PC-9 (cell line): Measurements from ENCODE around the gene RNASE8. TPM values are rescaled to one million over a fixed set of nuclear protein-coding genes. Genes with fewer than 3 reads are reported as not detected.

Experiments
- BruUV-seq: library from RNA; stranded (reverse); fragments of 400-500 nt; replicated peaks from 2 replicates; lab custom pipeline; 2021; lab: Mats Ljungman, UMichigan
- CTCF ChIA-PET: fragments of 300-600 bp; sonication (Branson Sonifier 250); formaldehyde crosslinking; loops from one replicate; lab custom pipeline; 2022; ENCODE audit warnings: antibody characterized with exemption; lab: Charles Lee
- POLR2A ChIA-PET: fragments of 300-600 bp; sonication (Branson Sonifier 250); formaldehyde crosslinking; loops from one replicate; lab custom pipeline; 2022; ENCODE audit warnings: antibody characterized with exemption; ENCODE audit not compliant: unreplicated experiment; lab: Charles Lee
- DNase-seq, 2 experiments: peaks; one replicate each; pipeline versions ENCODE4 v3.0.0 to v3.0.0-alpha.2; 2015 to 2022; ENCODE audit warnings: mixed read lengths in 1 of 2
- H2AFZ ChIP-seq: fragments of 200-600 bp; sonication (generic); 2 replicates; pipeline ENCODE4 v1.8.1; 2017; ENCODE audit warnings: antibody characterized with exemption
- H3F3A ChIP-seq: fragments of 200-600 bp; sonication (generic); 2 replicates; pipeline ENCODE4 v1.8.1; 2017; ENCODE audit warnings: antibody characterized with exemption, mild to moderate bottlenecking, low read depth; ENCODE audit not compliant: insufficient read depth
- H3K27ac ChIP-seq: fragments of 200-600 bp; sonication (generic); 2 replicates; pipeline ENCODE4 v1.6.1; 2016; ENCODE audit warnings: mixed run types
- H3K27me3 ChIP-seq: fragments of 200-600 bp; sonication (generic); 2 replicates; pipeline ENCODE4 v1.6.1; 2016; ENCODE audit warnings: low read depth, mixed run types; ENCODE audit not compliant: insufficient read depth
- H3K36me3 ChIP-seq: fragments of 200-600 bp; sonication (generic); 2 replicates; pipeline ENCODE4 v1.6.1; 2016; ENCODE audit warnings: low read depth, mixed run types
- H3K4me1 ChIP-seq: fragments of 200-600 bp; sonication (generic); replicated peaks from 2 replicates; pipeline ENCODE4 v1.6.1; 2016; ENCODE audit warnings: mixed run types; ENCODE audit not compliant: insufficient read depth
- H3K4me2 ChIP-seq: fragments of 200-600 bp; sonication (generic); 2 replicates; pipeline ENCODE4 v1.6.1; 2017; ENCODE audit warnings: mixed run types
- H3K4me3 ChIP-seq: fragments of 200-600 bp; sonication (generic); 2 replicates; pipeline ENCODE4 v1.6.1; 2016; ENCODE audit warnings: mixed run types
- H3K79me2 ChIP-seq: fragments of 200-600 bp; sonication (generic); 2 replicates; pipeline ENCODE4 v1.6.1; 2017; ENCODE audit warnings: low read depth, mixed run types
- H3K9me2 ChIP-seq: fragments of 200-600 bp; sonication (generic); 2 replicates; pipeline ENCODE4 v1.8.1; 2017; ENCODE audit warnings: mild to moderate bottlenecking; ENCODE audit not compliant: insufficient read depth
- H3K9me3 ChIP-seq: fragments of 200-600 bp; sonication (generic); 2 replicates; pipeline ENCODE4 v1.8.1; 2016; ENCODE audit warnings: low read depth; ENCODE audit not compliant: insufficient read depth
- H4K20me1 ChIP-seq: fragments of 200-600 bp; sonication (generic); 2 replicates; pipeline ENCODE4 v1.8.1; 2017; ENCODE audit not compliant: insufficient read depth
- EZH2 ChIP-seq: fragments of 200-600 bp; sonication (generic); IDR thresholded peaks from 2 replicates; pipeline ENCODE4 v1.8.0; 2017; ENCODE audit warnings: antibody characterized with exemption, low read depth
- intact Hi-C: fragments of 100-400 bp; cut with micrococcal nuclease; formaldehyde crosslinking; loops from one replicate; pipeline ENCODE4 v1.10.0; 2022; ENCODE audit not compliant: unreplicated experiment
- total RNA-seq: library from RNA; stranded (reverse); gene quantifications from 2 replicates; pipeline ENCODE4 v1.2.3, GENCODE V29; 2021
- TF ChIP-seq, protein P1 (sequence below): fragments of 200-600 bp; sonication (generic); conservative IDR thresholded peaks from 2 replicates; pipeline ENCODE4 v1.6.1; 2017; ENCODE audit warnings: mixed run types, antibody characterized with exemption, mild to moderate bottlenecking, moderate library complexity

The RNASE8 gene
- total RNA-seq, 1 experiment from 2014 or later, result not detected

DNA sequence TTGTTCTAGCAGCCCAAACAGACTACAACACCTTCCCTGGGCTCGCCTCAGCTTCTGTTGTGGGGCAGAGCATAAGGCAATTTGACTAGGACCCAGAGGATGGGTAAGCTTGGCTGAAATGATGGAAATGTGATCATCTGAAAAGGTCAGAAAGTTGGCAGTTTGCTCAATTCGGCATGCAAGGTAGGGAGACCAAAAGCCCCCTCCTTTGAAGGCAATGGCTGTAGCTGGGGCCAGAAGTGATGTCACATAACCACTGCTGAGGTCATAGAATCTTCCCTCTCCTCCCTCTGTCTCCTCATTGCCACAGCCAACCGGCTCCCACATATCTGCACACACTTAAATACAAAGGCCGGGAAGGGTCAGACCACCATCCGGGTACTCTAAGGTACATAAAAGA lies 27.7 kb upstream of the RNASE8 start, which contains the start of gene TPPP2:
TSS of gene TPPP2 (plus strand) at position 301 of the 400 bp plus-strand sequence. CDS start 365 bp downstream, outside the sequence.
- POLR2A ChIA-PET, result no interaction called here
- Histone ChIP-seq H2AFZ (no peak within 1 kb of the TSS), H3K4me1 (no peaks in the 10 kb centered on the region), H3K27ac (no peak within 1 kb of the TSS), H3K4me2 (no peak within 1 kb of the TSS), H3K79me2 (no peaks in the 10 kb centered on the region), H4K20me1 (no peaks in the 10 kb centered on the region), H3K9me3 (no peaks in the 10 kb centered on the region), H3K4me3 (no peak within 1 kb of the TSS), H3K27me3 (no peaks in the 10 kb centered on the region; the same call in 1 of the 2 replicates), H3K9me2 (no peaks in the 10 kb centered on the region), H3F3A (no peaks in the 10 kb centered on the region), H3K36me3 (no peaks in the 10 kb centered on the region)
- no TSS peak for BruUV-seq
- no peak for TF ChIP-seq EZH2
- TF ChIP-seq, protein P1, sequence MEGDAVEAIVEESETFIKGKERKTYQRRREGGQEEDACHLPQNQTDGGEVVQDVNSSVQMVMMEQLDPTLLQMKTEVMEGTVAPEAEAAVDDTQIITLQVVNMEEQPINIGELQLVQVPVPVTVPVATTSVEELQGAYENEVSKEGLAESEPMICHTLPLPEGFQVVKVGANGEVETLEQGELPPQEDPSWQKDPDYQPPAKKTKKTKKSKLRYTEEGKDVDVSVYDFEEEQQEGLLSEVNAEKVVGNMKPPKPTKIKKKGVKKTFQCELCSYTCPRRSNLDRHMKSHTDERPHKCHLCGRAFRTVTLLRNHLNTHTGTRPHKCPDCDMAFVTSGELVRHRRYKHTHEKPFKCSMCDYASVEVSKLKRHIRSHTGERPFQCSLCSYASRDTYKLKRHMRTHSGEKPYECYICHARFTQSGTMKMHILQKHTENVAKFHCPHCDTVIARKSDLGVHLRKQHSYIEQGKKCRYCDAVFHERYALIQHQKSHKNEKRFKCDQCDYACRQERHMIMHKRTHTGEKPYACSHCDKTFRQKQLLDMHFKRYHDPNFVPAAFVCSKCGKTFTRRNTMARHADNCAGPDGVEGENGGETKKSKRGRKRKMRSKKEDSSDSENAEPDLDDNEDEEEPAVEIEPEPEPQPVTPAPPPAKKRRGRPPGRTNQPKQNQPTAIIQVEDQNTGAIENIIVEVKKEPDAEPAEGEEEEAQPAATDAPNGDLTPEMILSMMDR, result no peak
- CTCF ChIA-PET, result no interaction called here
- no peak for DNase-seq
- intact Hi-C loops, result no loop called here

DNA sequence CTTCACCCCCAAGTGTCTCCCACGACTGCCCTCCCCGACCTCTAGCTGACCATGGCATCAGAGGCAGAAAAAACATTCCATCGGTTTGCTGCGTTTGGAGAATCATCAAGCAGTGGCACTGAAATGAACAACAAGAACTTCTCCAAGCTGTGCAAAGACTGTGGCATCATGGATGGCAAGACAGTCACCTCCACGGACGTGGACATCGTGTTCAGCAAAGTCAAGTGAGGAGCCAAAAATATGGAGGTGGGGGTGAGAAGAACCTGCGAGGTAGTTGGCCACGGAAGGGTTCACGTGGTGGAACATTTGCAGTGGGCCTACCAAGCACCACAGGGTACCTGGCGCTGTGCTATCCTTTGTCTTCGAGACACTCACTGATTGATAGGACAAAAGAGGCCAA lies 27.1 kb upstream of the RNASE8 start:
- Histone ChIP-seq H3K9me2 (no peaks in the 10 kb centered on the region), H3F3A (no peaks in the 10 kb centered on the region), H3K4me3 (no peak overlapping the region), H2AFZ (no peak overlapping the region), H3K79me2 (no peaks in the 10 kb centered on the region), H3K4me1 (no peaks in the 10 kb centered on the region), H3K4me2 (no peak overlapping the region), H4K20me1 (no peaks in the 10 kb centered on the region), H3K27ac (no peak overlapping the region), H3K36me3 (no peaks in the 10 kb centered on the region), H3K9me3 (no peaks in the 10 kb centered on the region), H3K27me3 (no peaks in the 10 kb centered on the region; the same call in 1 of the 2 replicates)
- intact Hi-C loops, result no loop called here
- ChIA-PET POLR2A (no interaction called here), CTCF (no interaction called here)
- BruUV-seq, result no TSS peak
- DNase-seq, result no peak
- TF ChIP-seq EZH2, result no peak
- TF ChIP-seq, protein P1, result no peak

DNA sequence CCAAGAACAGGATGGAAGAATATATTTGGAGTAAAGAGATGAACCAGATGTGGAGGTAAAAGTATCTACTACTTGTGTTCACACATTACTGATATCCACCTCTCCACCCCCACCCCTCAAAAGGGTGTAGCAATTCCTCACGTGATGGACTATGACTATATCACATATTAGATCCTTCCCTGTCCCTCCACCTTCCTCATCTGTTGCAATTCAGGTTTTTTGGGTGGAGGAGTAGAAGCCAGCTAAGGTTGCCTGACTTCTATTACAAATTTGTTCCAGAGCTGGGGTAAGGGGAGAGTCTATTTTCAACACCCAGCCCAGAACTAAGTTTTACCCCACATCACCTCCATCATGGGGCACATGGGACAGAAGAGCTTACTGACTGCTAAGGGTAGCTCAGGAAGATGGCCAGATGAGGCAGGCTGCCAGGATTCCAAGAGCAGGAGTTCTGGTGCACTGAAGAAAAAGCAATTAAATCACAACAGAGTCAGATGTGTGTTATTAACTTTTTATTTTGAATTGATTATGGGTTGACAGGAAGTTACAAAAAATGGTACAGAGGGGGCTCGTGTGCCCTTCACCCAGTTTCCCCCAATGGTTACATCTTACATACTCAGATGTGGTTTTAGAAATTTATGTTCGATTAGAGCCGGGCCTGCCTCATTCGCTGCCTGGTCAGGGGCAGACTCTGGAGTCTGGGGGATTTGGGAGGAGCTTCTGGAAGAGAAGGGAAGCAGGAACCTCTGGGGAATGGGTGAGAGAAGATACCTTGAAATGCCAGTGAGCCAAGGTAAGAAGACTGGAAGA lies 25.1 kb upstream of the RNASE8 start:
- Histone ChIP-seq H3K4me3 (no peak overlapping the region), H3F3A (no peaks in the 10 kb centered on the region), H3K79me2 (no peaks in the 10 kb centered on the region), H3K9me2 (no peaks in the 10 kb centered on the region), H3K4me1 (no peaks in the 10 kb centered on the region), H3K27me3 (no peaks in the 10 kb centered on the region; the same call in 1 of the 2 replicates), H3K36me3 (no peaks in the 10 kb centered on the region), H3K27ac (no peak overlapping the region), H3K4me2 (no peak overlapping the region), H3K9me3 (no peaks in the 10 kb centered on the region), H2AFZ (no peak overlapping the region), H4K20me1 (no peaks in the 10 kb centered on the region)
- CTCF ChIA-PET, result no interaction called here
- POLR2A ChIA-PET, result interaction anchor here (0.6 kb wide), 1 partner anchor 18 kb away, joined by 6 read pairs; no protein-coding TSS in a partner anchor
- DNase-seq, result no peak
- TF ChIP-seq, protein P1, result no peak
- no peak for TF ChIP-seq EZH2
- intact Hi-C loops, result no loop called here
- no TSS peak for BruUV-seq
